HG02610 (cell line): ENCODE results near the gene RTP5.
"Not testable (repeated sequence)": the region's sequence is repeated elsewhere in the genome, so short reads cannot be mapped to it uniquely, and the experiment has no call there.

ENCODE experiments used
- ATAC-seq: cut with Tn5 transposase; IDR thresholded peaks from one replicate; pipeline ENCODE4 v1.9.1; 2021; ENCODE audit warnings: mild to moderate bottlenecking, moderate library complexity; ENCODE audit not compliant: unreplicated experiment

RTP5 gene

GRCh38 chr2:241869087-241869961 lies at the start of gene RTP5:
TSS of gene RTP5 (plus strand) at chr2:241869729. CDS start at chr2:241869757, 28 bp downstream.
- ATAC-seq = no peak

- ATAC-seq = not testable (repeated sequence)
Measured at GRCh38 chr2:241819947-241820624, 49.4 kb upstream of the RTP5 start.

- no peak for ATAC-seq
Measured at GRCh38 chr2:241820625-241821384, 48.7 kb upstream of the RTP5 start.

GRCh38 chr2:241821460-241822263 lies 47.9 kb upstream of the RTP5 start:
- ATAC-seq = no peak

GRCh38 chr2:241822264-241822623 lies 47.3 kb upstream of the RTP5 start:
- no peak for ATAC-seq

DNA sequence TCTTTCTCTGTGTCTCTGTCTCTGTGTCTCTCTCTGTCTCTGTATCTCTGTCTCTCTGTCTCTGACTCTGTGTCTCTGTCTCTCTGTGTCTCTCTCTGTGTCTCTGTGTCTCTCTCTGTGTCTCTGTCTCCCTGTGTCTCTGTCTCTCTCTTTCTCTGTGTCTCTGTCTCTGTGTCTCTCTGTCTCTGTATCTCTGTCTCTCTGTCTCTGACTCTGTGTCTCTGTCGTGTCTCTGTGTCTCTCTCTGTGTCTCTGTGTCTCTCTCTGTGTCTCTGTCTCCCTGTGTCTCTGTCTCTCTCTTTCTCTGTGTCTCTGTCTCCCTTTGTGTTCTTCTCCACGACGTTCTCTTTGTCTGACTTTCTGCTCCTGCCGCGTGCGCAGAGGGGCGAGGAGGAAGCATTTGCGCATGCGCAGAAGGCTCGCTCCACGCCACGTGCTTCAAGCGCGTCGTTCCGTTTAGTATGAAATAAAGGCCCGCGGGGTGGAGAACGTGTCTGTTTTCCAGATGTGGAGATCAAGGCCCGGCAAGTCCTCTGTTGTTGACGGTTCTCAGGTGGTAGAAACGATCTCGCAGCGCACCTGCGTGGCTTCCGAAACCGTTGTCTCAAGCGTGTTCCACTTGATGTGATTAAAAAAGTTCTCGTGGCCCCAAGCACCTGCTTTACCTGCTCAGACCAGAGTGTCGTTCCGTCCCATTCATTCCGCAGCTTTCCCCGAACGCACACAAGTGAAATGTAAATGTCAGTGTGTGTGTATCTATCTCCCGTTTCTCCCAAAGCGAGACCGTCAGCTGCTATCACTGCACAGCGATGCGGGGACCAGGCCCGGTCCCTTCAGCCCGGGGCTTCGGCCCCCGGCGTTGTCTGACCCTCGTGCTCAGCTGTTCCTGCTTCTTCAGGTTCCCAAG lies 45.7 kb upstream of the RTP5 start:
- ATAC-seq = not testable (repeated sequence)

GRCh38 chr2:241827394-241827793 lies 42.1 kb upstream of the RTP5 start:
- ATAC-seq = no peak

DNA sequence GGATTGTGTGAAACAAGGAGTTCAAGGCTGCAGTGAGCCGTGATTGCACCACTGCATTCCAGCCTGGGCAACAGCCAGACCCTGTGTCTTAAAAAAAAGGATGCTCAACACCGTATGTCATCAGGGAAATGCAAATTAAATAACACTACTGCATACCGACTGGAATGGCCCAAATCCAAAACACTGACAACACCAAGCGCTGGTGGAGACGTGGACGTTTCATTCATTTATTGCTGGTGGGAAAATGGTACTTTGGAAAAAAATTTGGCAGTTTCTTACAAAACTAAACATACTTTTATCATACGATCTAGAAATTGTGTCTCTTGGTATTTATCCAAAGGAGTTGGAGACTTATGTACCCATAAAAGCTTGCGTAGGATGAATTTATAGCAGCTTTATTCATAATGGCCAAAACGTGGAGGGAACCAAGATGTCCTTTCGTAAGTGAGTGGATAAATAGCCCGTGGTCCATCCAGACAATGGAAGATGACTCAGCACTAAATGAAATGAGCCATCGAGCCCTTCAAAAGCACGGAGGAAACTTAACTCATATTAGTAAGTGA lies 36.3 kb upstream of the RTP5 start:
- ATAC-seq = no peak

- ATAC-seq = not testable (repeated sequence)
Measured at GRCh38 chr2:241833756-241834526, 35.6 kb upstream of the RTP5 start.

GRCh38 chr2:241834527-241835210 lies 34.9 kb upstream of the RTP5 start:
- ATAC-seq = no peak

DNA sequence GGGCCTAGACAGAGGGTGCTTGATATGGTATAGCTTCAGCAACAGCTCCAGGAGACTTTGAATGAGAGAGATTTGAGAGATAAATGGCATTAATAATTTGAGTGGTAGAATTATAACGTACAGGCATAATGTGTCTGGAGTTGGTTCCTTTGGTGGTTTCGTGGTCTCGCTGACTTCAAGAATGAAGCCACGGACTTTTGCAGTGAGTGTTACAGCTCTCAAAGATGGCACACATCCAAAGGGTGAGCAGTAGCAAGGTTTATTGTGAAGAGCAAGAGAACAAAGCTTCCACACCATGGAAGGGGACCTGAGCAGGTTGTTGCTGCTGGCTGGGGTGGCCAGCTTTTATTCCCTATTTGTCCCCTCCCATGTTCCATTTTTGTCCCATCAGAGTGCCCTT lies 33.9 kb upstream of the RTP5 start:
- ATAC-seq = no peak

DNA sequence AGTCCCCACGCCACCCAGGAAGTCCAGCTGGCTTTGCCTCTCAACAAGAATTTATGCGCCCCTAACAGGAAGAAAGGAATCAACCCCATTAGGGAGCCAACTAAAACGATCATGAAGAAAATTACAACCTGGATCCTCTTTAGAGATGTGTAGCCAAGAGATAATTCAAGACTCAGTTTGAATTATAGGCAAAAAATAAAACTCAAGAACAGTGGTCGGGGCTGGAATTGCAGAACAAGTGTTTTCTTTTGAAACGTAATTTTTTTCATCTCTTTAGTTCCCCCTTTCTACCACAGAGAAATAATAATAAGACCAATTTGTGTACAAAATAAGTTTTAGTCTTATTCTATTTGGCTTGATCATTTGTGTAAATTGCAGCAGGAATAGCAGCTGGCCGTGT lies 33.2 kb upstream of the RTP5 start:
- no peak for ATAC-seq

DNA sequence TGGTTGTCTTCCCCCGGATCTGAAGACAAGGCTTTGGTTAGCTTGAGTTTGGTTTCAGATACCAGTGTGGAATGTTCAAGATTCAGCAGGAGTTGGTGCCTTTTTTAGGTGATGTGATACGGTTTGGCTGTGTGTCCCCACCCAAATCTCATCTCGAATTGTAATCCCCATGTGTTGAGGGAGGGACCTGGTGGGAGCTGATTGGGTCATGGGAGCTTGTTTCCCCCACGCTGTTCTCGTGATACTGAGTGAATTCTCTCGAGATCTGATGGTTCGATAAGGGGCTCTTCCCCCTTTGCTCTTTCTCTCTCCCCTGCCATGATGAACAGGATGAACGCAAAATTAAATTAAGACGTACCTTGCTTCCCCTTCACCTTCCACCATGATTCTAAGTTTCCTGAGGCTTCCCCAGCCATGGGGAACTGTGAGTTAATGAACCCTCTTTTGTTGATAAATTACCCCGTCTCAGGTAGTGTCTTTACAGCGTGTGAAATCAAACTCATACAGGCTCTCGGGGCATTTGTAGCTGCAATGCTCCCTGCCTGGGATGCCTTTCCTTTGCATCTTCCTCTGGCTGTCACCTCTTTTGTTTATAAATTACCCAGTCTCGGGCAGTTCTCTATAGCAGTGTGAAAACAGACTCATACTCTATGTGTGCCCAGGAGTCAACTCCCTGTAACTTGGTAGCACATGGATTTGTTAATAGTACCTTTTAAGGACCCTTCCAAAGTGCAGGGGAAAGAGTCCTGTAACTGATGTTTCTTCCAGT lies 32.1 kb upstream of the RTP5 start:
- no peak for ATAC-seq

- no peak for ATAC-seq
Measured at GRCh38 chr2:241841181-241842066, 28.1 kb upstream of the RTP5 start.

DNA sequence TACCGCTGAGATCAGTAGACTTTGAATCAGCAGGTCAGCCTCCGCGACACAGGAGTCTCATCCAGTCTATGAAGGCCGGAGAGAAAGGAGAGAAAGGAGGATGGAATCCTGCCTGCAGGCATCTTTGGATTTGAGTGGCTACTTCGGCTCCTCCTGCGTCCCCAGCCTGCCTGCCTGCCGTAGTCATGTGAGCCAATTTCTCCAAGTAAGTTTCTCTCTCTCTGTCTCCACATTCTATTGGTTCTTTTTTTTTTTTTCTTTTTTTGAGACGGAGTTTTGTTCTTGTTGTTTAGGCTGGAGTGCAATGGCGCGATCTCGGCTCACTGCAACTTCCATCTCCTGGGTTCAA lies 27.5 kb upstream of the RTP5 start:
- ATAC-seq = no peak

- no peak for ATAC-seq
Measured at GRCh38 chr2:241842620-241843211, 26.8 kb upstream of the RTP5 start.
